Fibroblast of lung (primary cell): Measurements from ENCODE around the gene RXFP2. TPM values are rescaled to one million over a fixed set of nuclear protein-coding genes. Genes with fewer than 3 reads are reported as not detected.

Source experiments
- DNase-seq, 2 donors: peaks; one replicate each; pipeline versions ENCODE4 v3.0.0 to v3.0.0-alpha.2; 2010; ENCODE audit warnings: low read depth in 2 of 2
- H2AFZ ChIP-seq: 2 replicates; pipeline ENCODE4 v1.5.1; 2012; ENCODE audit warnings: low read length, control low read depth, inconsistent platforms
- H3K27ac ChIP-seq: 2 replicates; pipeline ENCODE4 v1.5.1; 2011; ENCODE audit warnings: low read length, control low read depth; ENCODE audit not compliant: insufficient read depth
- H3K27me3 ChIP-seq: 2 replicates; pipeline ENCODE4 v1.5.1; 2011; ENCODE audit warnings: mild to moderate bottlenecking, low read length; ENCODE audit not compliant: control insufficient read depth, insufficient read depth
- H3K36me3 ChIP-seq: 2 replicates; pipeline ENCODE4 v1.5.1; 2011; ENCODE audit warnings: low read length; ENCODE audit not compliant: control insufficient read depth, insufficient read depth
- H3K4me1 ChIP-seq: 2 replicates; pipeline ENCODE4 v1.5.1; 2011; ENCODE audit warnings: low read length; ENCODE audit not compliant: control insufficient read depth, insufficient read depth; ENCODE audit errors: extremely low read depth
- H3K4me2 ChIP-seq: 2 replicates; pipeline ENCODE4 v1.5.1; 2011; ENCODE audit warnings: low read length, control low read depth; ENCODE audit not compliant: insufficient read depth; ENCODE audit errors: extremely low read depth
- H3K4me3 ChIP-seq, 4 experiments: fragments of 200-600 bp in 1 of 4; sonication (generic) in 1 of 4; replicated peaks in 1 of 4; 2 replicates each; pipeline ENCODE4 v1.5.1; 2011 to 2016; ENCODE audit warnings: low read length in 4 of 4, low read depth in 3 of 4, mild to moderate bottlenecking in 3 of 4, control low read depth in 2 of 4, inconsistent platforms in 1 of 4, mixed read lengths in 1 of 4; ENCODE audit not compliant: insufficient read depth in 1 of 4; ENCODE audit errors: control extremely low read depth in 1 of 4
- H3K79me2 ChIP-seq: 2 replicates; pipeline ENCODE4 v1.5.1; 2012; ENCODE audit warnings: mild to moderate bottlenecking, low read length, inconsistent platforms; ENCODE audit not compliant: control insufficient read depth, insufficient read depth
- H3K9ac ChIP-seq: 2 replicates; pipeline ENCODE4 v1.5.1; 2011; ENCODE audit warnings: mild to moderate bottlenecking, low read length, control low read depth; ENCODE audit not compliant: insufficient read depth
- H3K9me3 ChIP-seq: 2 replicates; pipeline ENCODE4 v1.5.1; 2012; ENCODE audit warnings: low read depth, low read length; ENCODE audit not compliant: control insufficient read depth, insufficient read depth
- H4K20me1 ChIP-seq: 2 replicates; pipeline ENCODE4 v1.5.1; 2011; ENCODE audit warnings: low read length; ENCODE audit not compliant: control insufficient read depth, insufficient read depth; ENCODE audit errors: extremely low read depth
- EZH2 ChIP-seq: IDR thresholded peaks from 2 replicates; pipeline ENCODE4 v1.5.1; 2012; ENCODE audit warnings: low read length, control low read depth, mild to moderate bottlenecking; ENCODE audit errors: missing control alignments
- polyA plus RNA-seq, 2 donors: library from polyadenylated mRNA; depleted of rRNA in 1 of 2; stranded (reverse) in 1 of 2; unstranded in 1 of 2; fragments of >200 nt; gene quantifications; 2 replicates each; pipeline ENCODE4 v1.2.1, GENCODE V29; 2011 to 2012; ENCODE audit warnings: missing spikeins in 1 of 2
- total RNA-seq: library from RNA; depleted of rRNA; stranded (reverse); fragments of >200 nt; gene quantifications from 2 replicates; pipeline ENCODE4 v1.2.1, GENCODE V29; 2014
- TF ChIP-seq, protein P1 (sequence below), 2 donors: IDR thresholded peaks in 1 of 2; conservative IDR thresholded peaks in 1 of 2; 1 replicate in 1 of 2; 2 replicates in 1 of 2; pipeline ENCODE4 v1.5.1; 2011 to 2012; ENCODE audit warnings: low read length in 2 of 2, control low read depth in 1 of 2, inconsistent platforms in 1 of 2, low read depth in 1 of 2, mild to moderate bottlenecking in 1 of 2

RXFP2 gene
- total and polyA plus RNA-seq, 2 donors (not counting 1 experiment from before 2014, with no cell fraction given): not detected

DNA sequence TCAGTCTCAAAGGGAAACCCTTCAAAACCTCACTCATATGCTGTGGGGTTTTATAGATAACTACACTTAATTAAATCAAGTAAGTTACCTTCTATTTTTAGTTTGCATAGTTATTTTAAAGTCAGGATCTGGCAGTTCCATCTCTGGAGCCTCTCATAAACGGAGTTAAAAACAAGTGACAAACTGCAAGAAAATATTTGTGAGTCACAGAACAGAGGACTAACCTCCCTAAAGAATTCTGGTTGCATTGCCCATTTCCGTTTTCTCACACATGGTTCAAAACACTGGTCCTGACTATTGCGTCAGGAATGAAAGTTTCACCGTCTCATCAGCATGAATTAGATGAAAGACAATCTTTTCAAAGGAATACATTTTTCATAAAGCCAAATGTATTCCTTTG, 10.6 kb downstream of the RXFP2 start:
- no peaks in the 10 kb centered on the region for H3K79me2 ChIP-seq
- no peaks in the 10 kb centered on the region for H3K27me3 ChIP-seq
- H3K9ac ChIP-seq: no peak overlapping the region
- H3K4me2 ChIP-seq: peak overlapping the region; percentile 70
- no peaks in the 10 kb centered on the region for H3K36me3 ChIP-seq
- no peaks in the 10 kb centered on the region for H4K20me1 ChIP-seq
- H3K27ac ChIP-seq: peak overlapping the region; percentile 83
- H3K4me1 ChIP-seq: peaks cover 10% of the 10 kb centered on the region
- H2AFZ ChIP-seq: no peak overlapping the region
- TF ChIP-seq, protein P1, sequence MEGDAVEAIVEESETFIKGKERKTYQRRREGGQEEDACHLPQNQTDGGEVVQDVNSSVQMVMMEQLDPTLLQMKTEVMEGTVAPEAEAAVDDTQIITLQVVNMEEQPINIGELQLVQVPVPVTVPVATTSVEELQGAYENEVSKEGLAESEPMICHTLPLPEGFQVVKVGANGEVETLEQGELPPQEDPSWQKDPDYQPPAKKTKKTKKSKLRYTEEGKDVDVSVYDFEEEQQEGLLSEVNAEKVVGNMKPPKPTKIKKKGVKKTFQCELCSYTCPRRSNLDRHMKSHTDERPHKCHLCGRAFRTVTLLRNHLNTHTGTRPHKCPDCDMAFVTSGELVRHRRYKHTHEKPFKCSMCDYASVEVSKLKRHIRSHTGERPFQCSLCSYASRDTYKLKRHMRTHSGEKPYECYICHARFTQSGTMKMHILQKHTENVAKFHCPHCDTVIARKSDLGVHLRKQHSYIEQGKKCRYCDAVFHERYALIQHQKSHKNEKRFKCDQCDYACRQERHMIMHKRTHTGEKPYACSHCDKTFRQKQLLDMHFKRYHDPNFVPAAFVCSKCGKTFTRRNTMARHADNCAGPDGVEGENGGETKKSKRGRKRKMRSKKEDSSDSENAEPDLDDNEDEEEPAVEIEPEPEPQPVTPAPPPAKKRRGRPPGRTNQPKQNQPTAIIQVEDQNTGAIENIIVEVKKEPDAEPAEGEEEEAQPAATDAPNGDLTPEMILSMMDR (conservative IDR thresholded peaks at IDR 0.05 in 1 of 2, IDR thresholded peaks at IDR 0.05 in 1 of 2; ENCODE audit: low read depth in 1 of 2, low read length in 2 of 2): no peak
- TF ChIP-seq EZH2: no peak
- no peaks in the 10 kb centered on the region for H3K9me3 ChIP-seq
- peak; percentile 80 to 92 for DNase-seq
- no peak overlapping the region for H3K4me3 ChIP-seq

DNA sequence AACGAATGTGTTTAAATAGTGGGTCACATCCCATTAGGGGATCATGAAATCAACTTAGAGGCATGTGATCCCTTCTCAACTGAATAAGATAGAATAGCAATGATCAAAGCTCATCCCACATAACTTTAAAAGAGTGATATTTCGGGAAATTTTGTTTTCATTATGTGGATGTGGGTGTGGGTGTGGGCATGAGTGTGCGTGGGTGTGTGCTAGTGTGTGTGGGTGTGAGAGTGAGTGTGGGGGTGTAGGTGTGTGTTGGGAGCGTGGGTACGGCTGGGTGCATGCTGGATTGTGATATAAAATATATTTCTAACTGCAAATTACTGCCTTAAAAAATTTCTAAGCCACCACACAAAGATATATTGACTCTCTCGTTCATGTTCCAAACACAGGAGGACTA, 15.9 kb downstream of the RXFP2 start:
- Histone ChIP-seq H3K9ac (no peak overlapping the region), H4K20me1 (no peaks in the 10 kb centered on the region), H3K4me2 (peak overlapping the region; percentile 11), H3K27me3 (no peaks in the 10 kb centered on the region), H3K79me2 (no peaks in the 10 kb centered on the region), H3K4me1 (peaks cover 20% of the 10 kb centered on the region), H3K9me3 (no peaks in the 10 kb centered on the region), H3K4me3 (no peak overlapping the region), H3K27ac (peak overlapping the region; percentile 96), H3K36me3 (no peaks in the 10 kb centered on the region), H2AFZ (no peak overlapping the region)
- no peak for TF ChIP-seq EZH2
- no peak for DNase-seq

DNA sequence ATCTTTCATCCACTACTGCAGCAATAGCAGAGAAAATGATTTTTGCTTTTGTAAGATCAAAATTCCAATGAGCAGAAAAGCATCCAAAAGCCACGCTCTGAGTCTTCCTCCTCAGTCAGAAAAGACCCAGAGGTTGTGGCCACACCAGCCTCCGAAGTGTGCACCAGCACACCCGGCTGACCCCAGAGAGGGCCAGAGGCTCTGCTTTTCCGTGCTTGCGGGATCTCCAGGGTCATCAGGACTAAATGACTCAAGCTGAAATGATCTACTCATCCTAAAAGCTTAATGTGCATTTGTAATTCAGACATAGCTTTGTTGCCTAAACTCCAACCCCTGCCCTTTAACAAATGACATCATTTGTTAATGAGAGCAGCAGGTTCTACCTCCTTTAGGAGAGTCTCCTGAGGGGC, 16.5 kb downstream of the RXFP2 start:
- no peak overlapping the region for H3K4me3 ChIP-seq
- peak; percentile 57 to 71 for DNase-seq

More for the DNA sequence above, 16.5 kb downstream of the RXFP2 start:
- peak overlapping the region; percentile 96 for H3K27ac ChIP-seq
- no peaks in the 10 kb centered on the region for H4K20me1 ChIP-seq
- no peaks in the 10 kb centered on the region for H3K27me3 ChIP-seq
- H3K79me2 ChIP-seq: no peaks in the 10 kb centered on the region
- H3K4me1 ChIP-seq: peaks cover 15% of the 10 kb centered on the region
- H3K9ac ChIP-seq: peak overlapping the region; percentile 11
- TF ChIP-seq, protein P1 (conservative IDR thresholded peaks at IDR 0.05 in 1 of 2, IDR thresholded peaks at IDR 0.05 in 1 of 2; ENCODE audit: low read depth in 1 of 2, low read length in 2 of 2): no peak
- TF ChIP-seq EZH2: no peak
- no peaks in the 10 kb centered on the region for H3K9me3 ChIP-seq
- peak overlapping the region; percentile 47 for H3K4me2 ChIP-seq
- no peak overlapping the region for H2AFZ ChIP-seq
- no peaks in the 10 kb centered on the region for H3K36me3 ChIP-seq
